HCT116 (cell line): ENCODE data around the gene NCAPG. TPM values are rescaled to one million over a fixed set of nuclear protein-coding genes. Genes with fewer than 3 reads are reported as not detected.
A peak's percentile ranks its signal among the peaks of the same experiment; 100 is the strongest.

ENCODE experiments used
- ATAC-seq: fragments of 200-7000 bp; cut with Tn5 transposase; 2 replicates; pipeline ENCODE4 v1.9.1; 2020; ENCODE audit warnings: mild to moderate bottlenecking, moderate library complexity
- BruUV-seq: library from RNA; stranded (reverse); fragments of 400-500 nt; replicated peaks from 2 replicates; lab custom pipeline; 2021; lab: Mats Ljungman, UMichigan
- CTCF ChIA-PET: fragments of 300-600 bp; sonication (Branson Sonifier 250); formaldehyde crosslinking; loops from one replicate; lab custom pipeline; 2021; ENCODE audit warnings: antibody characterized with exemption; lab: Charles Lee
- POLR2A ChIA-PET: fragments of 300-600, 350-600 bp; sonication (Branson Sonifier 250); formaldehyde crosslinking; loops from one replicate; lab custom pipeline; 2021; ENCODE audit warnings: antibody characterized with exemption; lab: Charles Lee
- RAD21 ChIA-PET, 2 experiments: fragments of 300-600 bp; sonication (Branson Sonifier 250); formaldehyde crosslinking; loops; one replicate each; lab custom pipeline; 2023; ENCODE audit warnings: low total read pairs in 2 of 2; ENCODE audit not compliant: uncharacterized antibody in 2 of 2, unreplicated experiment in 2 of 2, low non-redundant PET in 1 of 2; lab: Charles Lee
- DNase-seq: peaks from one replicate; pipeline ENCODE4 v3.0.0-alpha.2; 2010; ENCODE audit warnings: low read depth, low spot score
- H2AFZ ChIP-seq: fragments of 200-600 bp; shearing (Covaris generic), sonication (generic); 2 replicates; pipeline ENCODE4 v1.6.1; 2017; ENCODE audit warnings: low read depth, mixed run types, mixed read lengths, antibody characterized with exemption, low read length; ENCODE audit not compliant: poor library complexity, severe bottlenecking
- H3K27ac ChIP-seq: 2 replicates; pipeline ENCODE4 v1.5.1; 2012; ENCODE audit warnings: low read depth, low read length
- H3K27me3 ChIP-seq: fragments of 200-600 bp; sonication (generic); 2 replicates; pipeline ENCODE4 v1.6.1; 2016; ENCODE audit warnings: mixed run types, low read length, mixed read lengths; ENCODE audit not compliant: insufficient read depth
- H3K36me3 ChIP-seq, 2 experiments: fragments of 200-500 bp in 1 of 2; fragments of 200-600 bp in 1 of 2; sonication (Bioruptor generic) in 1 of 2; sonication (generic) in 1 of 2; 2 replicates each; pipeline versions ENCODE4 v1.5.1 to v1.6.1; 2014 to 2016; ENCODE audit warnings: low read length in 2 of 2, inconsistent platforms in 1 of 2, mixed read lengths in 1 of 2, mixed run types in 1 of 2; ENCODE audit not compliant: insufficient read depth in 2 of 2, control insufficient read depth in 1 of 2
- H3K4me1 ChIP-seq, 2 experiments: fragments of 200-600 bp in 1 of 2; sonication (generic) in 1 of 2; 2 replicates each; pipeline versions ENCODE4 v1.5.1 to v1.6.1; 2012 to 2017; ENCODE audit warnings: low read length in 2 of 2, inconsistent platforms in 1 of 2, mild to moderate bottlenecking in 1 of 2, mixed read lengths in 1 of 2, mixed run types in 1 of 2, moderate library complexity in 1 of 2; ENCODE audit not compliant: insufficient read depth in 2 of 2, control insufficient read depth in 1 of 2
- H3K4me2 ChIP-seq: fragments of 200-600 bp; sonication (generic); 2 replicates; pipeline ENCODE4 v1.6.1; 2017; ENCODE audit warnings: mixed run types, low read length, mixed read lengths
- H3K4me3 ChIP-seq, 2 experiments: fragments of 200-600 bp in 1 of 2; sonication (generic) in 1 of 2; replicated peaks in 1 of 2; 2 replicates each; pipeline ENCODE4 v1.5.1; 2011 to 2016; ENCODE audit warnings: low read length in 2 of 2, control low read depth in 1 of 2, low read depth in 1 of 2, mild to moderate bottlenecking in 1 of 2, mixed read lengths in 1 of 2, mixed run types in 1 of 2
- H3K79me2 ChIP-seq: fragments of 200-600 bp; sonication (generic); 2 replicates; pipeline ENCODE4 v1.6.1; 2017; ENCODE audit warnings: mild to moderate bottlenecking, mixed run types, low read length, moderate library complexity, mixed read lengths; ENCODE audit not compliant: insufficient read depth
- H3K9ac ChIP-seq: fragments of 200-600 bp; sonication (generic); 2 replicates; pipeline ENCODE4 v1.6.1; 2016; ENCODE audit warnings: low read length, mixed read lengths
- H3K9me2 ChIP-seq: fragments of 200-600 bp; sonication (generic), shearing (Covaris generic); 2 replicates; pipeline ENCODE4 v1.6.1; 2017; ENCODE audit warnings: mixed run types, mild to moderate bottlenecking, moderate library complexity; ENCODE audit not compliant: insufficient read depth
- H3K9me3 ChIP-seq, 2 experiments: fragments of 200-500 bp in 1 of 2; fragments of 200-600 bp in 1 of 2; sonication (Bioruptor generic) in 1 of 2; sonication (generic) in 1 of 2; 2 replicates each; pipeline ENCODE4 v1.6.1; 2014 to 2017; ENCODE audit warnings: low read length in 2 of 2, mixed read lengths in 2 of 2, inconsistent platforms in 1 of 2, low read depth in 1 of 2, mild to moderate bottlenecking in 1 of 2, mixed run types in 1 of 2, moderate library complexity in 1 of 2; ENCODE audit not compliant: control insufficient read depth in 1 of 2, insufficient read depth in 1 of 2
- H4K20me1 ChIP-seq: fragments of 200-600 bp; sonication (generic), shearing (Covaris generic); 2 replicates; pipeline ENCODE4 v1.6.1; 2017; ENCODE audit warnings: mixed run types, mild to moderate bottlenecking, moderate library complexity; ENCODE audit not compliant: insufficient read depth
- CEBPB ChIP-seq: IDR thresholded peaks from 2 replicates; pipeline ENCODE4 v1.6.1; 2012; ENCODE audit warnings: low read depth
- EGR1 ChIP-seq: IDR thresholded peaks from 2 replicates; pipeline ENCODE4 v1.6.1; 2012; ENCODE audit warnings: low read depth
- ELF1 ChIP-seq: IDR thresholded peaks from 2 replicates; pipeline ENCODE4 v1.6.1; 2012; ENCODE audit warnings: low read depth, borderline replicate concordance
- EZH2phosphoT487 ChIP-seq: fragments of 200-600 bp; IDR thresholded peaks from 2 replicates; pipeline ENCODE4 v1.6.1; 2018; ENCODE audit warnings: antibody characterized with exemption, borderline replicate concordance
- JUND ChIP-seq: IDR thresholded peaks from 2 replicates; pipeline ENCODE4 v1.6.1; 2012
- POLR2A ChIP-seq: IDR thresholded peaks from 2 replicates; pipeline ENCODE4 v1.7.0; 2011; ENCODE audit warnings: borderline replicate concordance; ENCODE audit not compliant: insufficient read depth, insufficient read length; ENCODE audit errors: extremely low read depth
- POLR2AphosphoS5 ChIP-seq: IDR thresholded peaks from 2 replicates; pipeline ENCODE4 v1.6.1; 2011; ENCODE audit warnings: mild to moderate bottlenecking, low read depth, low read length, moderate library complexity
- RAD21 ChIP-seq: IDR thresholded peaks from 2 replicates; pipeline ENCODE4 v1.6.1; 2012; ENCODE audit warnings: low read depth, mild to moderate bottlenecking
- SIN3A ChIP-seq: IDR thresholded peaks from 2 replicates; pipeline ENCODE4 v1.6.1; 2012; ENCODE audit warnings: low read depth
- SP1 ChIP-seq: IDR thresholded peaks from 2 replicates; pipeline ENCODE4 v1.6.1; 2012; ENCODE audit warnings: low read depth
- SRF ChIP-seq: IDR thresholded peaks from 2 replicates; pipeline ENCODE4 v1.6.1; 2012; ENCODE audit warnings: low read depth
- TCF7L2 ChIP-seq: IDR thresholded peaks from 2 replicates; pipeline ENCODE4 v1.7.0; 2011; ENCODE audit warnings: borderline replicate concordance, inconsistent platforms; ENCODE audit not compliant: insufficient read depth, insufficient read length; ENCODE audit errors: extremely low read depth
- YY1 ChIP-seq: IDR thresholded peaks from 2 replicates; pipeline ENCODE4 v1.6.1; 2011; ENCODE audit warnings: low read length, low read depth, moderate library complexity, mild to moderate bottlenecking; ENCODE audit not compliant: insufficient replicate concordance; ENCODE audit errors: extremely low read depth
- ZNF274 ChIP-seq: fragments of 200-500 bp; sonication (Bioruptor generic); IDR thresholded peaks from 2 replicates; pipeline ENCODE4 v1.6.1; 2014; ENCODE audit warnings: mild to moderate bottlenecking, low read depth, low read length, inconsistent platforms
- intact Hi-C: fragments of 100-400 bp; cut with micrococcal nuclease; formaldehyde crosslinking; loops from 2 replicates; pipeline ENCODE4 v1.10.0; 2022
- total RNA-seq: library from RNA; stranded (reverse); gene quantifications from one replicate; pipeline ENCODE4 v1.2.1, GENCODE V29; 2021; ENCODE audit not compliant: unreplicated experiment
- TF ChIP-seq, protein P1 (sequence below): IDR thresholded peaks from 2 replicates; pipeline ENCODE4 v1.6.1; 2012
- TF ChIP-seq, protein P2 (sequence below), 3 experiments: fragments of 200-600 bp in 1 of 3; sonication (generic) in 1 of 3; IDR thresholded peaks in 2 of 3; conservative IDR thresholded peaks in 1 of 3; 2 replicates each; pipeline ENCODE4 v1.5.1; 2012 to 2017; ENCODE audit warnings: low read depth in 2 of 3, low read length in 2 of 3, antibody characterized with exemption in 1 of 3, borderline replicate concordance in 1 of 3, control low read depth in 1 of 3, mild to moderate bottlenecking in 1 of 3, mixed read lengths in 1 of 3, mixed run types in 1 of 3, moderate library complexity in 1 of 3; ENCODE audit not compliant: insufficient read depth in 1 of 3
- TF ChIP-seq, protein P3 (sequence below): IDR thresholded peaks from 2 replicates; pipeline ENCODE4 v1.6.1; 2012; ENCODE audit warnings: low read depth

The NCAPG gene
- total RNA-seq, 1 experiment from 2014 or later: 79.4 TPM

DNA sequence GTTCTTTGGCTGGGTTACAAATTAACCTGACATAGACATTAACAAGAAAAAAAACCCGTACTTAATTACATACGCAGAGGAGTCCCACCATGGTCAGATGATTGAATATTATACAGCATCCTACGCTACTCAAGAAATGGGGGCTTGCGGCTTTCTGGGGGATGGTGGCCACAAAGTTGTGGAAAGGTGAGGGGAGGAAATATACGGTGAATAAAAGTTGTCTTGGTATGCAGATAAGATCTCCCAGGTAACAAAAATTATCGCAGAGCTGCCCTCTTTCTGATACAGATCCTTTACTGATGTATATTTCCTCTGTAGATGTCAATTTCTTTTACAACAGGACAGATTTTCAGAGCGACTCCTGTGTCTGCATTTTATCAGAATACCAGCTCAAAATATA lies 1.1 kb upstream of the NCAPG start:
- no peak overlapping the region for H2AFZ ChIP-seq
- BruUV-seq: no TSS peak
- TF ChIP-seq POLR2A (no peak), CEBPB (no peak), SRF (no peak), RAD21 (no peak), EZH2phosphoT487 (no peak), EGR1 (no peak), YY1 (no peak), POLR2AphosphoS5 (no peak), ZNF274 (no peak), ELF1 (no peak), SIN3A (no peak), TCF7L2 (no peak), JUND (no peak), SP1 (no peak)
- TF ChIP-seq, protein P1, sequence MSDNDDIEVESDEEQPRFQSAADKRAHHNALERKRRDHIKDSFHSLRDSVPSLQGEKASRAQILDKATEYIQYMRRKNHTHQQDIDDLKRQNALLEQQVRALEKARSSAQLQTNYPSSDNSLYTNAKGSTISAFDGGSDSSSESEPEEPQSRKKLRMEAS: no peak
- TF ChIP-seq, protein P2, sequence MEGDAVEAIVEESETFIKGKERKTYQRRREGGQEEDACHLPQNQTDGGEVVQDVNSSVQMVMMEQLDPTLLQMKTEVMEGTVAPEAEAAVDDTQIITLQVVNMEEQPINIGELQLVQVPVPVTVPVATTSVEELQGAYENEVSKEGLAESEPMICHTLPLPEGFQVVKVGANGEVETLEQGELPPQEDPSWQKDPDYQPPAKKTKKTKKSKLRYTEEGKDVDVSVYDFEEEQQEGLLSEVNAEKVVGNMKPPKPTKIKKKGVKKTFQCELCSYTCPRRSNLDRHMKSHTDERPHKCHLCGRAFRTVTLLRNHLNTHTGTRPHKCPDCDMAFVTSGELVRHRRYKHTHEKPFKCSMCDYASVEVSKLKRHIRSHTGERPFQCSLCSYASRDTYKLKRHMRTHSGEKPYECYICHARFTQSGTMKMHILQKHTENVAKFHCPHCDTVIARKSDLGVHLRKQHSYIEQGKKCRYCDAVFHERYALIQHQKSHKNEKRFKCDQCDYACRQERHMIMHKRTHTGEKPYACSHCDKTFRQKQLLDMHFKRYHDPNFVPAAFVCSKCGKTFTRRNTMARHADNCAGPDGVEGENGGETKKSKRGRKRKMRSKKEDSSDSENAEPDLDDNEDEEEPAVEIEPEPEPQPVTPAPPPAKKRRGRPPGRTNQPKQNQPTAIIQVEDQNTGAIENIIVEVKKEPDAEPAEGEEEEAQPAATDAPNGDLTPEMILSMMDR (IDR thresholded peaks at IDR 0.05 in 2 of 3, conservative IDR thresholded peaks at IDR 0.05 in 1 of 3; ENCODE audit: borderline replicate concordance in 1 of 3, insufficient read depth in 1 of 3, low read depth in 2 of 3, low read length in 2 of 3): no peak
- TF ChIP-seq, protein P3, sequence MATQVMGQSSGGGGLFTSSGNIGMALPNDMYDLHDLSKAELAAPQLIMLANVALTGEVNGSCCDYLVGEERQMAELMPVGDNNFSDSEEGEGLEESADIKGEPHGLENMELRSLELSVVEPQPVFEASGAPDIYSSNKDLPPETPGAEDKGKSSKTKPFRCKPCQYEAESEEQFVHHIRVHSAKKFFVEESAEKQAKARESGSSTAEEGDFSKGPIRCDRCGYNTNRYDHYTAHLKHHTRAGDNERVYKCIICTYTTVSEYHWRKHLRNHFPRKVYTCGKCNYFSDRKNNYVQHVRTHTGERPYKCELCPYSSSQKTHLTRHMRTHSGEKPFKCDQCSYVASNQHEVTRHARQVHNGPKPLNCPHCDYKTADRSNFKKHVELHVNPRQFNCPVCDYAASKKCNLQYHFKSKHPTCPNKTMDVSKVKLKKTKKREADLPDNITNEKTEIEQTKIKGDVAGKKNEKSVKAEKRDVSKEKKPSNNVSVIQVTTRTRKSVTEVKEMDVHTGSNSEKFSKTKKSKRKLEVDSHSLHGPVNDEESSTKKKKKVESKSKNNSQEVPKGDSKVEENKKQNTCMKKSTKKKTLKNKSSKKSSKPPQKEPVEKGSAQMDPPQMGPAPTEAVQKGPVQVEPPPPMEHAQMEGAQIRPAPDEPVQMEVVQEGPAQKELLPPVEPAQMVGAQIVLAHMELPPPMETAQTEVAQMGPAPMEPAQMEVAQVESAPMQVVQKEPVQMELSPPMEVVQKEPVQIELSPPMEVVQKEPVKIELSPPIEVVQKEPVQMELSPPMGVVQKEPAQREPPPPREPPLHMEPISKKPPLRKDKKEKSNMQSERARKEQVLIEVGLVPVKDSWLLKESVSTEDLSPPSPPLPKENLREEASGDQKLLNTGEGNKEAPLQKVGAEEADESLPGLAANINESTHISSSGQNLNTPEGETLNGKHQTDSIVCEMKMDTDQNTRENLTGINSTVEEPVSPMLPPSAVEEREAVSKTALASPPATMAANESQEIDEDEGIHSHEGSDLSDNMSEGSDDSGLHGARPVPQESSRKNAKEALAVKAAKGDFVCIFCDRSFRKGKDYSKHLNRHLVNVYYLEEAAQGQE: no peak
- peaks cover 24% of the 10 kb centered on the region; the same call in 1 of the 2 replicates for H4K20me1 ChIP-seq
- peaks cover 98% of the 10 kb centered on the region for H3K79me2 ChIP-seq
- no peak for DNase-seq
- peak overlapping the region; percentile 85 for H3K4me2 ChIP-seq
- H3K27me3 ChIP-seq: no peaks in the 10 kb centered on the region
- no peak for ATAC-seq
- intact Hi-C loops: loop anchor here (2.0 kb wide), 2 partner anchors 211 to 213 kb away; partner anchors contain the start of gene LCORL
- ChIA-PET RAD21 (no interaction called here), CTCF (no interaction called here), POLR2A (interaction anchor here (1.5 kb wide), 1 partner anchor 12 kb away, joined by 4 read pairs; no protein-coding TSS in a partner anchor)
- H3K4me1 ChIP-seq: peaks cover 5 to 20% of the 10 kb centered on the region in 2 experiments; a peak in 2 of 4 replicates
- H3K9me3 ChIP-seq: no peaks in the 10 kb centered on the region
- H3K9me2 ChIP-seq: no peaks in the 10 kb centered on the region
- peaks cover 13 to 19% of the 10 kb centered on the region in 2 experiments for H3K36me3 ChIP-seq
- H3K9ac ChIP-seq: peak overlapping the region; percentile 98
- peak overlapping the region; percentile 84; the same call in 1 of the 2 replicates for H3K27ac ChIP-seq
- H3K4me3 ChIP-seq: peak overlapping the region; percentile 80 to 93
